Loucy (cell line): Measurements from ENCODE around the gene SLC22A31.

Source experiments
- CTCF ChIP-seq: fragments of 200-600 bp; sonication (generic); conservative IDR thresholded peaks from 2 replicates; pipeline ENCODE4 v1.5.1; 2014; ENCODE audit warnings: mild to moderate bottlenecking, antibody characterized with exemption, low read length
- EZH2phosphoT487 ChIP-seq: fragments of 200-600 bp; IDR thresholded peaks from 2 replicates; pipeline ENCODE4 v1.6.1; 2018; ENCODE audit warnings: antibody characterized with exemption, mild to moderate bottlenecking, moderate library complexity, borderline replicate concordance

GRCh38 chr16:89150090-89150835 lies 50.1 kb downstream of the SLC22A31 start:
- TF ChIP-seq CTCF: no peak
- no peak for TF ChIP-seq EZH2phosphoT487
